ENCODE measurements around the gene METTL16. TPM values are rescaled to one million over a fixed set of nuclear protein-coding genes. Genes with fewer than 3 reads are reported as not detected.
"Not testable (repeated sequence)": the region's sequence is repeated elsewhere in the genome, so short reads cannot be mapped to it uniquely, and the experiment has no call there.

Gene METTL16
- total RNA-seq, 1 donor from 2014 or later, result 61.1 TPM

- H3K9me3 Mint-ChIP-seq; H3K27me3 Mint-ChIP-seq; H3K4me1 Mint-ChIP-seq; DNase-seq; H3K36me3 Mint-ChIP-seq (ENCODE audit: low read depth); H3K27ac Mint-ChIP-seq; H3K4me3 Mint-ChIP-seq; intact Hi-C loops (cut with micrococcal nuclease): not testable (repeated sequence)
Observed at GRCh38 chr17:2521775-2522410, 10.2 kb upstream of the METTL16 start.

- no peak overlapping the region for H3K27ac Mint-ChIP-seq
- peaks cover 2% of the 10 kb centered on the region for H3K27me3 Mint-ChIP-seq
- H3K9me3 Mint-ChIP-seq, result no peaks in the 10 kb centered on the region
- no peaks in the 10 kb centered on the region for H3K36me3 Mint-ChIP-seq (ENCODE audit: low read depth)
- no peaks in the 10 kb centered on the region for H3K4me1 Mint-ChIP-seq
- intact Hi-C loops (cut with micrococcal nuclease), result no loop called here
- no peak for DNase-seq
- H3K4me3 Mint-ChIP-seq, result no peak overlapping the region
Observed at GRCh38 chr17:2521257-2521656, 9.6 kb upstream of the METTL16 start.

GRCh38 chr17:2517539-2517938, 5.9 kb upstream of the METTL16 start:
- peaks cover 3% of the 10 kb centered on the region for H3K27me3 Mint-ChIP-seq
- no peak overlapping the region for H3K4me3 Mint-ChIP-seq
- no peaks in the 10 kb centered on the region for H3K9me3 Mint-ChIP-seq
- no peak overlapping the region for H3K27ac Mint-ChIP-seq
- H3K36me3 Mint-ChIP-seq (ENCODE audit: low read depth), result no peaks in the 10 kb centered on the region
- DNase-seq, result no peak
- peaks cover 3% of the 10 kb centered on the region for H3K4me1 Mint-ChIP-seq
- intact Hi-C loops (cut with micrococcal nuclease), result loop anchor here (10.0 kb wide), 1 partner anchor 157 kb away; no protein-coding TSS in a partner anchor

- no peak for DNase-seq
- Mint-ChIP-seq H3K36me3 (ENCODE audit: low read depth) (peaks cover 13% of the 10 kb centered on the region), H3K27me3 (no peaks in the 10 kb centered on the region), H3K9me3 (no peaks in the 10 kb centered on the region), H3K4me1 (peaks cover 13% of the 10 kb centered on the region), H3K27ac (no peak overlapping the region), H3K4me3 (no peak overlapping the region)
- intact Hi-C loops (cut with micrococcal nuclease), result loop anchor here (1.0 to 10.0 kb wide), 4 partner anchors 84 to 175 kb away; partner anchors contain the start of genes MNT and TSR1
Observed at GRCh38 chr17:2511138-2511461, 588 bp downstream of the METTL16 start.

GRCh38 chr17:2510559-2510958, 1.1 kb downstream of the METTL16 start:
- intact Hi-C loops (cut with micrococcal nuclease), result loop anchor here (2.0 to 10.0 kb wide), 3 partner anchors 84 to 164 kb away; partner anchors contain the start of gene MNT
- DNase-seq, result no peak
- Mint-ChIP-seq H3K27ac (no peak overlapping the region), H3K27me3 (no peaks in the 10 kb centered on the region), H3K4me1 (peaks cover 13% of the 10 kb centered on the region), H3K36me3 (ENCODE audit: low read depth) (peaks cover 18% of the 10 kb centered on the region), H3K9me3 (no peaks in the 10 kb centered on the region), H3K4me3 (no peak overlapping the region)

GRCh38 chr17:2508035-2508434, 3.7 kb downstream of the METTL16 start:
- H3K27ac Mint-ChIP-seq, result no peak overlapping the region
- H3K9me3 Mint-ChIP-seq, result no peaks in the 10 kb centered on the region
- H3K4me3 Mint-ChIP-seq, result no peak overlapping the region
- peaks cover 17% of the 10 kb centered on the region for H3K4me1 Mint-ChIP-seq
- peaks cover 23% of the 10 kb centered on the region for H3K36me3 Mint-ChIP-seq (ENCODE audit: low read depth)
- no peak for DNase-seq
- no peaks in the 10 kb centered on the region for H3K27me3 Mint-ChIP-seq
- intact Hi-C loops (cut with micrococcal nuclease), result no loop called here

GRCh38 chr17:2507015-2507414, 4.7 kb downstream of the METTL16 start:
- intact Hi-C loops (cut with micrococcal nuclease); H3K4me3 Mint-ChIP-seq; H3K27me3 Mint-ChIP-seq; DNase-seq; H3K9me3 Mint-ChIP-seq; H3K27ac Mint-ChIP-seq: not testable (repeated sequence)
- H3K4me1 Mint-ChIP-seq, result peaks cover 20% of the 10 kb centered on the region
- peaks cover 29% of the 10 kb centered on the region for H3K36me3 Mint-ChIP-seq (ENCODE audit: low read depth)

GRCh38 chr17:2503627-2504026, 8.1 kb downstream of the METTL16 start:
- Mint-ChIP-seq H3K9me3 (no peaks in the 10 kb centered on the region), H3K27ac (no peak overlapping the region), H3K36me3 (ENCODE audit: low read depth) (peaks cover 40% of the 10 kb centered on the region), H3K4me3 (no peak overlapping the region), H3K4me1 (peaks cover 16% of the 10 kb centered on the region), H3K27me3 (no peaks in the 10 kb centered on the region)
- DNase-seq, result no peak
- intact Hi-C loops (cut with micrococcal nuclease), result no loop called here

GRCh38 chr17:2502871-2503580, 8.7 kb downstream of the METTL16 start:
- Mint-ChIP-seq H3K4me3 (no peak overlapping the region), H3K27ac (no peak overlapping the region), H3K36me3 (ENCODE audit: low read depth) (peaks cover 35% of the 10 kb centered on the region), H3K27me3 (no peaks in the 10 kb centered on the region), H3K4me1 (peaks cover 10% of the 10 kb centered on the region), H3K9me3 (no peaks in the 10 kb centered on the region)
- no peak for DNase-seq
- intact Hi-C loops (cut with micrococcal nuclease), result no loop called here

- Mint-ChIP-seq H3K27me3 (no peaks in the 10 kb centered on the region), H3K4me1 (peaks cover 10% of the 10 kb centered on the region), H3K4me3 (no peak overlapping the region), H3K9me3 (no peaks in the 10 kb centered on the region), H3K36me3 (ENCODE audit: low read depth) (peaks cover 34% of the 10 kb centered on the region), H3K27ac (no peak overlapping the region)
- DNase-seq, result no peak
- intact Hi-C loops (cut with micrococcal nuclease), result no loop called here
Observed at GRCh38 chr17:2500446-2500845, 11.2 kb downstream of the METTL16 start.

- DNase-seq; H3K27ac Mint-ChIP-seq; H3K36me3 Mint-ChIP-seq (ENCODE audit: low read depth); H3K4me1 Mint-ChIP-seq; H3K9me3 Mint-ChIP-seq; intact Hi-C loops (cut with micrococcal nuclease); H3K4me3 Mint-ChIP-seq; H3K27me3 Mint-ChIP-seq: not testable (repeated sequence)
Observed at GRCh38 chr17:2489286-2489685, 22.4 kb downstream of the METTL16 start.

GRCh38 chr17:2487306-2487705, 24.4 kb downstream of the METTL16 start:
- H3K36me3 Mint-ChIP-seq (ENCODE audit: low read depth), result peaks cover 1% of the 10 kb centered on the region
- H3K4me1 Mint-ChIP-seq, result peaks cover 9% of the 10 kb centered on the region
- H3K27me3 Mint-ChIP-seq, result no peaks in the 10 kb centered on the region
- DNase-seq, result no peak
- H3K9me3 Mint-ChIP-seq, result no peaks in the 10 kb centered on the region
- no peak overlapping the region for H3K27ac Mint-ChIP-seq
- intact Hi-C loops (cut with micrococcal nuclease), result no loop called here
- H3K4me3 Mint-ChIP-seq, result no peak overlapping the region

GRCh38 chr17:2486709-2487108, 25.0 kb downstream of the METTL16 start:
- H3K27ac Mint-ChIP-seq; H3K27me3 Mint-ChIP-seq; H3K36me3 Mint-ChIP-seq (ENCODE audit: low read depth); intact Hi-C loops (cut with micrococcal nuclease); DNase-seq; H3K4me3 Mint-ChIP-seq; H3K9me3 Mint-ChIP-seq: not testable (repeated sequence)
- H3K4me1 Mint-ChIP-seq, result peaks cover 15% of the 10 kb centered on the region

GRCh38 chr17:2485970-2486369, 25.7 kb downstream of the METTL16 start:
- no peak overlapping the region for H3K27ac Mint-ChIP-seq
- no peak for DNase-seq
- no peaks in the 10 kb centered on the region for H3K27me3 Mint-ChIP-seq
- peaks cover 17% of the 10 kb centered on the region for H3K4me1 Mint-ChIP-seq
- no peak overlapping the region for H3K4me3 Mint-ChIP-seq
- intact Hi-C loops (cut with micrococcal nuclease), result no loop called here
- no peaks in the 10 kb centered on the region for H3K9me3 Mint-ChIP-seq
- peaks cover 3% of the 10 kb centered on the region for H3K36me3 Mint-ChIP-seq (ENCODE audit: low read depth)

Measured in activated CD4-positive, alpha-beta T cell treated with anti-CD3 and anti-CD28 coated beads, Interleukin-2, amount 10 ng/mL, durations not matched to agents 24 days and 14 days (primary cell).